Endothelial cell (in vitro differentiated cells): ENCODE measurements around the gene EYA2. TPM values are rescaled to one million over a fixed set of nuclear protein-coding genes. Genes with fewer than 3 reads are reported as not detected.

Experiments used
- DNase-seq: peaks from one replicate; pipeline ENCODE4 v3.0.0; 2021; ENCODE audit warnings: low spot score
- H3K27ac Mint-ChIP-seq: one replicate; pipeline ENCODE4 v1.8.0; 2021; ENCODE audit warnings: mixed read lengths, inconsistent platforms; ENCODE audit not compliant: unreplicated experiment
- H3K27me3 Mint-ChIP-seq: one replicate; pipeline ENCODE4 v1.8.0; 2021; ENCODE audit warnings: mild to moderate bottlenecking, moderate library complexity, mixed read lengths, inconsistent platforms; ENCODE audit not compliant: unreplicated experiment
- H3K36me3 Mint-ChIP-seq: one replicate; pipeline ENCODE4 v1.8.0; 2021; ENCODE audit warnings: mild to moderate bottlenecking, low read depth, mixed read lengths, inconsistent platforms; ENCODE audit not compliant: unreplicated experiment
- H3K4me1 Mint-ChIP-seq: one replicate; pipeline ENCODE4 v1.8.0; 2021; ENCODE audit warnings: mild to moderate bottlenecking, mixed read lengths, inconsistent platforms; ENCODE audit not compliant: unreplicated experiment
- H3K4me3 Mint-ChIP-seq: one replicate; pipeline ENCODE4 v1.8.0; 2021; ENCODE audit warnings: mild to moderate bottlenecking, mixed read lengths, inconsistent platforms; ENCODE audit not compliant: unreplicated experiment
- H3K9me3 Mint-ChIP-seq: one replicate; pipeline ENCODE4 v1.8.0; 2021; ENCODE audit warnings: mixed read lengths, inconsistent platforms; ENCODE audit not compliant: unreplicated experiment
- CTCF ChIP-seq: fragments of 200-600 bp; sonication (generic); IDR thresholded peaks from one replicate; pipeline ENCODE4 v1.5.0; 2021; ENCODE audit warnings: antibody characterized with exemption; ENCODE audit not compliant: unreplicated experiment
- total RNA-seq: library from RNA; stranded (reverse); fragmentation: NEBNext Ultra II Directional; extraction: Animal tissue kit (Norgen Biotek cat#: 25700); gene quantifications from one replicate; pipeline ENCODE4 v1.2.1, GENCODE V29; 2021; ENCODE audit not compliant: unreplicated experiment

The EYA2 gene
- total RNA-seq, 1 donor from 2014 or later: not detected

GRCh38 chr20:47210470-47210869 is 315.8 kb downstream of the EYA2 start:
- Mint-ChIP-seq H3K36me3 (peaks cover 5% of the 10 kb centered on the region), H3K4me3 (no peak overlapping the region), H3K27me3 (peaks cover 7% of the 10 kb centered on the region), H3K4me1 (peaks cover 12% of the 10 kb centered on the region), H3K9me3 (no peaks in the 10 kb centered on the region), H3K27ac (no peak overlapping the region)
- TF ChIP-seq CTCF: no peak
- no peak for DNase-seq

- no peak overlapping the region for H3K4me3 Mint-ChIP-seq
- TF ChIP-seq CTCF: no peak
- no peak overlapping the region for H3K27ac Mint-ChIP-seq
- peaks cover 11% of the 10 kb centered on the region for H3K36me3 Mint-ChIP-seq
- DNase-seq: no peak
- H3K27me3 Mint-ChIP-seq: peaks cover 7% of the 10 kb centered on the region
- no peaks in the 10 kb centered on the region for H3K9me3 Mint-ChIP-seq
- H3K4me1 Mint-ChIP-seq: peaks cover 8% of the 10 kb centered on the region
These were observed 316.4 kb downstream of the EYA2 start for GRCh38 chr20:47211036-47211435.

GRCh38 chr20:47212606-47213207 is 318.1 kb downstream of the EYA2 start:
- Mint-ChIP-seq H3K36me3 (peaks cover 15% of the 10 kb centered on the region), H3K27ac (no peak overlapping the region)

GRCh38 chr20:47213966-47214365 is 319.3 kb downstream of the EYA2 start:
- Mint-ChIP-seq H3K27ac (no peak overlapping the region), H3K36me3 (peaks cover 26% of the 10 kb centered on the region), H3K4me1 (no peaks in the 10 kb centered on the region), H3K4me3 (no peak overlapping the region), H3K27me3 (peaks cover 8% of the 10 kb centered on the region), H3K9me3 (no peaks in the 10 kb centered on the region)
- no peak for DNase-seq
- no peak for TF ChIP-seq CTCF

More at GRCh38 chr20:47212606-47213207, 318.1 kb downstream of the EYA2 start:
- Mint-ChIP-seq H3K27me3 (peaks cover 6% of the 10 kb centered on the region), H3K9me3 (no peaks in the 10 kb centered on the region), H3K4me1 (no peaks in the 10 kb centered on the region), H3K4me3 (no peak overlapping the region)
- DNase-seq: no peak
- no peak for TF ChIP-seq CTCF

GRCh38 chr20:47215653-47216397 is 321.2 kb downstream of the EYA2 start:
- Mint-ChIP-seq H3K36me3 (peaks cover 39% of the 10 kb centered on the region), H3K4me1 (no peaks in the 10 kb centered on the region), H3K4me3 (peak overlapping the region; percentile 53), H3K27ac (peak overlapping the region; percentile 48), H3K27me3 (peaks cover 6% of the 10 kb centered on the region), H3K9me3 (no peaks in the 10 kb centered on the region)
- TF ChIP-seq CTCF: no peak
- no peak for DNase-seq
